OCI-LY1 (cell line): ENCODE results near the gene MAP3K7.

ENCODE experiments used
- CTCF ChIP-seq: fragments of 200-600 bp; sonication (generic), shearing (Covaris generic); IDR thresholded peaks from 2 replicates; pipeline ENCODE4 v1.5.1; 2017; ENCODE audit warnings: mild to moderate bottlenecking, antibody characterized with exemption, low read length, moderate library complexity, mixed read lengths
- EZH2 ChIP-seq: fragments of 200-600 bp; sonication (generic), shearing (Covaris generic); IDR thresholded peaks from 2 replicates; pipeline ENCODE4 v1.8.0; 2017; ENCODE audit warnings: borderline replicate concordance, mixed run types, mild to moderate bottlenecking, antibody characterized with exemption, low read length, moderate library complexity, mixed read lengths

DNA sequence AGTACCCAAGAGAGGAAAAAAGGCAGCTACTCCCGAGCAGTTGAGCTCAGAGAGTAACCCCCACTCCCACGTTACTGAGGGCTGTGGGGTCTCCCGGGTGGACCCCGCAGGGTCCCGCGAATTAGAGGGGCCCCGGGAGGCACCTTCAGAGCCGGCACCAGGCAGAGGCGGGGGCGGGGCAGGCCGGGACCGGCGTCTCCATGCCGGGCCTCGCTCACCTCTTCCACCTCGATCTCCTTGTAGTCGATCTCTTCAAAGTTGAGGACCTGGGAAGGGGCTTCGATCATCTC lies 381 bp downstream of the MAP3K7 start:
- no peak for TF ChIP-seq CTCF
- no peak for TF ChIP-seq EZH2
